ENCODE data around the gene HIBADH.

GRCh38 chr7:27616914-27617548 lies 45.7 kb downstream of the HIBADH start:
- no peak for TF ChIP-seq CTCF (IDR thresholded peaks at IDR 0.05)
- no peak for TF ChIP-seq POLR2A (IDR thresholded peaks at IDR 0.05)
